OCI-LY1 (cell line): Measurements from ENCODE around the gene LSM10.

Source experiments
- H2AFZ ChIP-seq: fragments of 200-600 bp; sonication (generic), shearing (Covaris generic); 2 replicates; pipeline ENCODE4 v1.6.0; 2014; ENCODE audit warnings: antibody characterized with exemption, mild to moderate bottlenecking, low read length
- H3F3A ChIP-seq: fragments of 200-600 bp; sonication (generic), shearing (Covaris generic); 2 replicates; pipeline ENCODE4 v1.6.0; 2014; ENCODE audit warnings: mild to moderate bottlenecking, antibody characterized with exemption, low read length, moderate library complexity; ENCODE audit not compliant: insufficient read depth
- H3K27ac ChIP-seq: fragments of 200-600 bp; sonication (generic); 2 replicates; pipeline ENCODE4 v1.5.1; 2014; ENCODE audit warnings: low read length, mixed run types, mild to moderate bottlenecking, low read depth; ENCODE audit not compliant: poor library complexity, severe bottlenecking
- H3K27me3 ChIP-seq: fragments of 200-600 bp; sonication (generic); 2 replicates; pipeline ENCODE4 v1.6.0; 2014; ENCODE audit warnings: antibody characterized with exemption, mild to moderate bottlenecking, low read length, moderate library complexity; ENCODE audit not compliant: insufficient read depth
- H3K36me3 ChIP-seq: fragments of 200-600 bp; sonication (generic); 2 replicates; pipeline ENCODE4 v1.6.1; 2014; ENCODE audit warnings: mild to moderate bottlenecking, antibody characterized with exemption, low read length, moderate library complexity, mixed read lengths; ENCODE audit not compliant: insufficient read depth
- H3K4me1 ChIP-seq: fragments of 200-600 bp; sonication (generic); 2 replicates; pipeline ENCODE4 v1.5.1; 2014; ENCODE audit warnings: mild to moderate bottlenecking, low read length, moderate library complexity; ENCODE audit not compliant: insufficient read depth, severe bottlenecking
- H3K4me2 ChIP-seq: fragments of 200-600 bp; sonication (generic), shearing (Covaris generic); 2 replicates; pipeline ENCODE4 v1.6.1; 2014; ENCODE audit warnings: low read length
- H3K4me3 ChIP-seq: fragments of 200-600 bp; sonication (generic); 2 replicates; pipeline ENCODE4 v1.5.1; 2014; ENCODE audit warnings: low read length, low read depth, mild to moderate bottlenecking, mixed read lengths; ENCODE audit not compliant: poor library complexity, severe bottlenecking
- H3K79me2 ChIP-seq: fragments of 200-600 bp; shearing (Covaris generic); 2 replicates; pipeline ENCODE4 v1.6.1; 2016; ENCODE audit warnings: mixed run types, low read length, mixed read lengths; ENCODE audit not compliant: insufficient read depth
- H3K9ac ChIP-seq: fragments of 200-600 bp; sonication (generic), shearing (Covaris generic); 2 replicates; pipeline ENCODE4 v1.6.1; 2014; ENCODE audit warnings: mild to moderate bottlenecking, low read length, mixed read lengths
- H3K9me2 ChIP-seq: fragments of 200-600 bp; sonication (generic), shearing (Covaris generic); 2 replicates; pipeline ENCODE4 v1.6.1; 2014; ENCODE audit warnings: low read depth, mild to moderate bottlenecking, low read length, mixed read lengths
- H3K9me3 ChIP-seq: fragments of 200-600 bp; shearing (Covaris generic); 2 replicates; pipeline ENCODE4 v1.6.1; 2014; ENCODE audit warnings: low read length, mixed read lengths
- H4K20me1 ChIP-seq: fragments of 200-600 bp; sonication (generic), shearing (Covaris generic); 2 replicates; pipeline ENCODE4 v1.6.0; 2016; ENCODE audit warnings: mild to moderate bottlenecking, low read length; ENCODE audit not compliant: insufficient read depth
- EZH2 ChIP-seq: fragments of 200-600 bp; sonication (generic), shearing (Covaris generic); IDR thresholded peaks from 2 replicates; pipeline ENCODE4 v1.8.0; 2017; ENCODE audit warnings: borderline replicate concordance, mixed run types, mild to moderate bottlenecking, antibody characterized with exemption, low read length, moderate library complexity, mixed read lengths
- TF ChIP-seq, protein P1 (sequence below): fragments of 200-600 bp; sonication (generic), shearing (Covaris generic); IDR thresholded peaks from 2 replicates; pipeline ENCODE4 v1.5.1; 2017; ENCODE audit warnings: mild to moderate bottlenecking, antibody characterized with exemption, low read length, moderate library complexity, mixed read lengths

Gene LSM10

DNA sequence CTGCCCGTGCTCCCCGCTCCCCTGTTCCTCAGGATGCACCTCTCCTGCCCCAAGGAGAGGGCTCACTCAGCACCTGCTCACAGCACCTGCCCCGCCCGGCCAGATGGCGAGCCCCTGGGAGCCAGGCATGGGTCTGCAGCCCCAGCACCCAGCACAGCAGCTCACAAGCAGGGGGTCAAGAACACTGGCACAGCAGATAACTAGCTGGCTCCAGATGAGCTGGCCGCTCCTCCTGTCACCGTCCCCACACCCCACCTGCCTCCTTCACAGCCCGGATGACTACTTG is 53.4 kb downstream of the LSM10 start:
- Histone ChIP-seq H3K9ac (no peak overlapping the region), H3K4me1 (peaks cover 1% of the 10 kb centered on the region), H3K9me2 (no peaks in the 10 kb centered on the region), H3K4me3 (no peak overlapping the region), H4K20me1 (no peaks in the 10 kb centered on the region), H3F3A (no peaks in the 10 kb centered on the region), H3K4me2 (no peak overlapping the region), H3K79me2 (no peaks in the 10 kb centered on the region), H3K27ac (no peak overlapping the region), H3K9me3 (no peaks in the 10 kb centered on the region), H3K36me3 (peaks cover 75% of the 10 kb centered on the region), H3K27me3 (no peaks in the 10 kb centered on the region), H2AFZ (no peak overlapping the region)
- no peak for TF ChIP-seq EZH2
- TF ChIP-seq, protein P1, sequence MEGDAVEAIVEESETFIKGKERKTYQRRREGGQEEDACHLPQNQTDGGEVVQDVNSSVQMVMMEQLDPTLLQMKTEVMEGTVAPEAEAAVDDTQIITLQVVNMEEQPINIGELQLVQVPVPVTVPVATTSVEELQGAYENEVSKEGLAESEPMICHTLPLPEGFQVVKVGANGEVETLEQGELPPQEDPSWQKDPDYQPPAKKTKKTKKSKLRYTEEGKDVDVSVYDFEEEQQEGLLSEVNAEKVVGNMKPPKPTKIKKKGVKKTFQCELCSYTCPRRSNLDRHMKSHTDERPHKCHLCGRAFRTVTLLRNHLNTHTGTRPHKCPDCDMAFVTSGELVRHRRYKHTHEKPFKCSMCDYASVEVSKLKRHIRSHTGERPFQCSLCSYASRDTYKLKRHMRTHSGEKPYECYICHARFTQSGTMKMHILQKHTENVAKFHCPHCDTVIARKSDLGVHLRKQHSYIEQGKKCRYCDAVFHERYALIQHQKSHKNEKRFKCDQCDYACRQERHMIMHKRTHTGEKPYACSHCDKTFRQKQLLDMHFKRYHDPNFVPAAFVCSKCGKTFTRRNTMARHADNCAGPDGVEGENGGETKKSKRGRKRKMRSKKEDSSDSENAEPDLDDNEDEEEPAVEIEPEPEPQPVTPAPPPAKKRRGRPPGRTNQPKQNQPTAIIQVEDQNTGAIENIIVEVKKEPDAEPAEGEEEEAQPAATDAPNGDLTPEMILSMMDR, result no peak

DNA sequence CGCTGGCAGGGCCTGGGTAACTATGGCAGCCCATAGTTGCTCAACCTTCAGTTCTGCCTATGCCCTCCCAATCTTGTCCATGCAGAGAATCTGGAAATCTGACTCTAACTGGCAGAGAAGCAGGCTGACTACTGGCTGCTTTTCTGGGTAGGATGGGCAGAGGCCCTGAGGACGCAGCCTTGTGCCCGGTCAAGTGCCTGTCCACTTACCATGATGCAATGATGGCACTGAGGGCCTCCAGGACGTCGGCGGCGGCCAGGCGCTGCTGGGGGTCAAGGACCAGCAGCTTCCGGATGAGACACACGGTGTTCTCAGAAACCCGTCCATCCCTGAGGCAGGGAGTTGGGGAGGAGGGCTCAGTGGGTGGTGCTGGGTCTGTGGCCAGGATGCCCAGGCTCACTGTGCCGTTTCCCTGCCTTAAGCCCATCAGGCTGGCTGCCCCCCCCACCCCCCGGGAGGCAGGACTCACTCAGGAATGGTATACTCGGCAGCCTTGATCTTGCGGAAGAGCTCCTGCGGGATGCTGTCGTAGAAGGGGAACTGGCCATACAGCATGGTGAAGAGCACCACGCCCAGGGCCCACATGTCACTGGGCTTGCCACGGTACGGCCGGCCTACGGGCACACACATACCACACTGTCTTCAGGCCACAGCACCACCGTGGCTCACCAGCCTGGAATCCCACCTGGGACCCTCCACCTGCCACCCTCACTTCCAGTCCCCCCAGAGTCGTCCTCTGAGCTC is 53.9 kb downstream of the LSM10 start:
- Histone ChIP-seq H3K36me3 (peaks cover 70% of the 10 kb centered on the region), H3K9ac (no peak overlapping the region), H4K20me1 (no peaks in the 10 kb centered on the region), H2AFZ (no peak overlapping the region), H3K9me2 (no peaks in the 10 kb centered on the region), H3K27me3 (no peaks in the 10 kb centered on the region), H3K4me1 (no peaks in the 10 kb centered on the region), H3K9me3 (no peaks in the 10 kb centered on the region), H3K79me2 (no peaks in the 10 kb centered on the region), H3K4me3 (no peak overlapping the region), H3K27ac (no peak overlapping the region), H3K4me2 (no peak overlapping the region), H3F3A (no peaks in the 10 kb centered on the region)
- TF ChIP-seq, protein P1, result no peak
- no peak for TF ChIP-seq EZH2
